ENCODE measurements around the gene MORC3. TPM values are rescaled to one million over a fixed set of nuclear protein-coding genes. Genes with fewer than 3 reads are reported as not detected.
"Not testable (repeated sequence)": the region's sequence is repeated elsewhere in the genome, so short reads cannot be mapped to it uniquely, and the experiment has no call there.

The MORC3 gene
- total and polyA plus RNA-seq, 12 donors, result 5.5 to 21.2 (median 16.0) TPM

DNA sequence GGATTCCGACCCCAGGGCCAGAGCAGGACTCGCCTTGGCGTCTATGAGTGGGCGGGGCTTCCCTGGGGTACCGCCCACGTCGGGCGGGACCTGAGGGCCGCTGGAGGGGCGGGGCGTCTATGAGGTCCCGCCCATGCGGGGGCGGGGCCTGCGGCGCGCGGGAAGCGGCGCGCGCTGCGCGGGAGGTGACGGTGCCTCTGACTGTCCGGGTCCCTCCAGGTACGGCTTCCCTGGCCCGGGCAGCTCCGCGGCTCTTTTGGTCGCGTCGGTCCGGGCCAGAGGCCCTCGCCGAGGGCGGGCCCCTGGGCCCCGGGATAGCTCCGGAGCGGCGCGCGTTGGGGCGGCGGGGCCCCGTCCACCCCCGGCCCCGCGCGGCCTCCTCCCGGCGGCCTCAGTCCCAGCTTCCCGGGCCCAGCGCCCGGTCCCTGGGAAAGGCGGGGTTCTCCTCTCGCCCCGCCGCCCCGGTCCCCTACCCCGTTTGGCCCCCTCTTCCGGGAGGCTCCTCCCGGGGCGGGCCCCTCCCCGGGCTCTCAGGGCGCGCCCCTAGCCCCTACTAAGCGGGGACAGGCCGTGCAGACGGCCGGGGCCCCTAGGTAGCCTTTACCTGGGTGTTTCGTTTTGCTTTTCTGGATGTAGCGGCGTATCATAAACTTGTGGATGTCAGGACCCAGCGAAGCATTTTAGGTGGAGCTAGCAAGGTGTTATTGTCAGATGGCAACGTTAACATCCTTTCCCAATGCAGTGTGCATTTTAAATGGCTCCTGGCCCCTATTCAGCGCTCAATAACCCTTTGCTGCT, 65.4 kb downstream of the MORC3 start, which contains the start of gene CHAF1B:
Gene CHAF1B (plus strand): TSS at position 160 of the 798 bp plus-strand sequence. CDS start 745 bp downstream, outside the sequence.
- no peaks in the 10 kb centered on the region for H3K36me3 ChIP-seq
- peak; percentile 90 to 96 (median 94) for ATAC-seq
- 2% methylated on average over 50 to 77 of the region's 77 CpGs for WGBS, 2 donors
- H3K27ac ChIP-seq, result peak within 1 kb of the TSS in 3 of 10 donors; percentile 18 to 62 (median 22)
- H3K4me3 ChIP-seq, result peak within 1 kb of the TSS; percentile 54 to 69 (median 62)
- no peaks in the 10 kb centered on the region for H3K9me3 ChIP-seq
- peaks cover 0 to 7% (median 4%) of the 10 kb centered on the region in 9 donors for H3K4me1 ChIP-seq
- H3K27me3 ChIP-seq, result no peaks in the 10 kb centered on the region
- TF ChIP-seq, protein P1, sequence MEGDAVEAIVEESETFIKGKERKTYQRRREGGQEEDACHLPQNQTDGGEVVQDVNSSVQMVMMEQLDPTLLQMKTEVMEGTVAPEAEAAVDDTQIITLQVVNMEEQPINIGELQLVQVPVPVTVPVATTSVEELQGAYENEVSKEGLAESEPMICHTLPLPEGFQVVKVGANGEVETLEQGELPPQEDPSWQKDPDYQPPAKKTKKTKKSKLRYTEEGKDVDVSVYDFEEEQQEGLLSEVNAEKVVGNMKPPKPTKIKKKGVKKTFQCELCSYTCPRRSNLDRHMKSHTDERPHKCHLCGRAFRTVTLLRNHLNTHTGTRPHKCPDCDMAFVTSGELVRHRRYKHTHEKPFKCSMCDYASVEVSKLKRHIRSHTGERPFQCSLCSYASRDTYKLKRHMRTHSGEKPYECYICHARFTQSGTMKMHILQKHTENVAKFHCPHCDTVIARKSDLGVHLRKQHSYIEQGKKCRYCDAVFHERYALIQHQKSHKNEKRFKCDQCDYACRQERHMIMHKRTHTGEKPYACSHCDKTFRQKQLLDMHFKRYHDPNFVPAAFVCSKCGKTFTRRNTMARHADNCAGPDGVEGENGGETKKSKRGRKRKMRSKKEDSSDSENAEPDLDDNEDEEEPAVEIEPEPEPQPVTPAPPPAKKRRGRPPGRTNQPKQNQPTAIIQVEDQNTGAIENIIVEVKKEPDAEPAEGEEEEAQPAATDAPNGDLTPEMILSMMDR (IDR thresholded peaks at IDR 0.05), result no peak
- DNase-seq, result peak; percentile 61 to 81
- intact Hi-C loops (cut with DNase I), result loop anchor here in 1 of 10 donors (10.0 kb wide), 1 partner anchor 61 kb away; the partner anchor contains the start of gene MORC3

DNA sequence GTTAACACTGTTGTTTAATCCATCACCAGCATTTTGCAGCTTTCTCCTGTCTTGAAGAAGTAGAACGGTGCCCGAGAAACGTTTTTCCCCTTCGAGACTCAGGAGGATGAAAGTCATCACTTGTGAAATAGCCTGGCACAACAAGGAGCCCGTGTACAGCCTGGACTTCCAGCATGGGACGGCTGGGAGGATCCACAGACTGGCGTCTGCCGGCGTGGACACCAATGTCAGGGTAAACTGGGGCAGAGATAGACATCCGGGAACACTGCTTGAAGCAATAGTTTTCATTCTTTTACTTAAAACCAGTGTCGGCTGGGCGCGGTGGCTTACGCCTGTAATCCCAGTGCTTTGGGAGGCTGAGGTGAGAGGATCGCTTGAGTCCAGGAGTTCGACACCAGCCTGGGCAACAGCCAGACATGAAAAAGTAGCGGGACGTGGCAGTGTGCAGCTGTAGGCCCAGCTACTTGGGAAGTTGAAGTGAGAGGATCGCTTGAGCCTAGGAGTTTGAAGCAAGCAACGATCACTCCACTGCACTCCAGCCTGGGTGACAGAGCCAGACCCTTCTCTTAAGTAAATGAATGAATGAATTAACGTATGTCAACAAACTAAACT, 66.1 kb downstream of the MORC3 start:
- DNase-seq, result no peak
- Histone ChIP-seq H3K27ac (no peak overlapping the region), H3K4me1 (peaks cover 0 to 7% (median 4%) of the 10 kb centered on the region in 9 donors), H3K27me3 (no peaks in the 10 kb centered on the region), H3K4me3 (peak overlapping the region in 9 of 10 donors; percentile 54 to 69 (median 63)), H3K9me3 (no peaks in the 10 kb centered on the region), H3K36me3 (no peaks in the 10 kb centered on the region)
- WGBS, 2 donors, result 83 to 85% methylated on average over 21 of the region's 21 CpGs
- intact Hi-C loops (cut with DNase I), result loop anchor here in 1 of 10 donors (10.0 kb wide), 1 partner anchor 61 kb away; the partner anchor contains the start of gene MORC3
- TF ChIP-seq, protein P1 (IDR thresholded peaks at IDR 0.05), result no peak
- no peak for ATAC-seq

DNA sequence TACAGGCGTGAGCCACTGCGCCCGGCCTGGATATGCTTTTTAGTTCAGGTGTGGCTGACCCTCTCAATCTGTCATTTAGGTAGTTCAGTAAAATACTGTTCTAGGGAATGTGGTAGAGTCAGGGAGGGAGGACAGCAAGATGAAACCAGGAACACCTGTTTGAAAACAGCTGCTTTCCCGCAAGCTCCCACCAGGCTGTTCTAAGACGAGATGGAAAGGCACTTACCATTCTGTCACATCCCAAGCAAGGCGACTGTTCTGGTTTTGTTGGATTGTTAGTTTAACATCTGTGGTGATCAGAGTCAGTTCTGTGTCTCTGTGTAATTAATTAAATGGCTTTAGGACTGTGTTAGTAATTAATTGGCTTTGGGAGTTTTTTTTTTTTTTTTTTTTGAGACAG, 68.1 kb downstream of the MORC3 start:
- H3K4me1 ChIP-seq, result peaks cover 0 to 7% (median 4%) of the 10 kb centered on the region in 9 donors
- 95 to 96% methylated on average over 6 of the region's 6 CpGs for WGBS, 2 donors
- no peak overlapping the region for H3K4me3 ChIP-seq
- peaks cover 0 to 7% (median 0%) of the 10 kb centered on the region in 9 donors for H3K36me3 ChIP-seq
- H3K9me3 ChIP-seq, result no peaks in the 10 kb centered on the region
- no peak overlapping the region for H3K27ac ChIP-seq
- TF ChIP-seq, protein P1 (IDR thresholded peaks at IDR 0.05), result no peak
- no peak for DNase-seq
- no peaks in the 10 kb centered on the region for H3K27me3 ChIP-seq
- intact Hi-C loops (cut with DNase I), result loop anchor here in 1 of 10 donors (10.0 kb wide), 1 partner anchor 63 kb away; the partner anchor contains the start of gene MORC3
- no peak for ATAC-seq

DNA sequence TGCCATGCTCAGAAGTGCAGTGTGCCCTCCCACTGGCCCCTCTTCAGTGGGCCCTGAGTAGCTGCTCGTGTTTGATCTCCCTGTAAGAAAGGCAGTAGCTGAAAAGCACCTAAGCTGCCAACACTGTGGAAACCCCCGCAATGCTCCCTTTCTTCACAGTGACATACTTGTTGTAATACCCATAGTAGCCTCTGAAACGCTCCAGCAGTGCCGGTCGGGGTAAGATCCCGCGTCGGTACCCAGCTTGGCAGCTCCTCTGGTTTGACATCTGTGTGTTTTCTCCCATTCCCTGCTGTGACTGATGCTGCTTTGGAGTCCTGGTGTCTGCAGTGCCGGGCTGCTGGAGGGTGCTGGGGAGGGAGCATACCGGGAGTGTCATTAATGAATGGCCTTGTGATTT, 68.8 kb downstream of the MORC3 start:
- H3K9me3 ChIP-seq, result no peaks in the 10 kb centered on the region
- no peaks in the 10 kb centered on the region for H3K27me3 ChIP-seq
- TF ChIP-seq, protein P1 (IDR thresholded peaks at IDR 0.05), result no peak
- WGBS, 2 donors, result 51 to 66% methylated on average over 10 of the region's 10 CpGs
- intact Hi-C loops (cut with DNase I), result loop anchor here in 1 of 10 donors (10.0 kb wide), 1 partner anchor 64 kb away; the partner anchor contains the start of gene MORC3
- peaks cover 0 to 7% (median 0%) of the 10 kb centered on the region in 9 donors for H3K36me3 ChIP-seq
- no peak overlapping the region for H3K4me3 ChIP-seq
- DNase-seq (no peak), ATAC-seq (peak in 1 of 8 donors; percentile 13)
- peaks cover 0 to 7% (median 4%) of the 10 kb centered on the region in 9 donors for H3K4me1 ChIP-seq
- H3K27ac ChIP-seq, result no peak overlapping the region

DNA sequence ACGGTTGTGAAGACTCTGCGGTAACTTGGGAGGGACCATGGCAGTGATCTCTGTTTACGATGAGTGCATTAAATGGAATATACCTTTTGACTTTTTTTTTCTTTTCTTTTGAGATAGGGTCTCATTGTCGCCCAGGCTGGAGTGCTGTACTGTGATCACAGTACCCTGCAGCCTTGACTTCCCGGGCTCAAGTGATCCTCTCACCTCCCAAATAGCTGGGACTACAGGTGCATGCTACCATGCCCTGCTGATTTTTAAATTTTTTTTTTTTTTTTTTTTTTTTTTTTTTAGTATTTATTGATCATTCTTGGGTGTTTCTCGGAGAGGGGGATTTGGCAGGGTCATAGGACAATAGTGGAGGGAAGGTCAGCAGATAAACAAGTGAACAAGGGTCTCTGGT, 71.7 kb downstream of the MORC3 start:
- peaks cover 0 to 17% (median 0%) of the 10 kb centered on the region in 9 donors for H3K36me3 ChIP-seq
- H3K4me1 ChIP-seq; H3K9me3 ChIP-seq; H3K27ac ChIP-seq; DNase-seq; ATAC-seq; H3K27me3 ChIP-seq; intact Hi-C loops (cut with DNase I); H3K4me3 ChIP-seq: not testable (repeated sequence)
- 96% methylated on average over 5 of the region's 6 CpGs for WGBS, 2 donors
